ENCODE results near the gene SLC29A3. TPM values are rescaled to one million over a fixed set of nuclear protein-coding genes. Genes with fewer than 3 reads are reported as not detected.

SLC29A3 gene
- total RNA-seq, 1 experiment from 2014 or later = 4.4 TPM

DNA sequence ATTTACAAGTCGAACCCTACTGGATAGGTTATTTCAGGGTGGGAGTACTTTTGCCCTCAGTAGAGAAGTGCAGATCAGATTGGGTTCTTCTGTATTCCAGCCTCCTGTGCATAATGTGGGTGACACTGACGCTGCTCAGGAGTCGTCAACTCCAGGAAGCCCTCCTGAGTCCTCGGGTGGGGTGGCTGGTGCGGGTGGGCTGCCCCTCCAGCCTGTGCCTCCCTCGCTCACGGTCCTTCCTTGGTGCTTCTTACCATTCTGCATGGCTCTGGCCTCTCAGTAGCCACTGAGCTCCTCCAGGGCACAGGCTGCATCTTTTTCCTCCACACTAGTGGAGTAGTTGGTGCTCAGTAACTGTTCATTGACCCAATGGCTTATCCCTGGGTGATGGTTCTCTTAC lies 82.0 kb downstream of the SLC29A3 start:
- BruUV-seq (replicated peaks) = no TSS peak
- TF ChIP-seq, protein P1, sequence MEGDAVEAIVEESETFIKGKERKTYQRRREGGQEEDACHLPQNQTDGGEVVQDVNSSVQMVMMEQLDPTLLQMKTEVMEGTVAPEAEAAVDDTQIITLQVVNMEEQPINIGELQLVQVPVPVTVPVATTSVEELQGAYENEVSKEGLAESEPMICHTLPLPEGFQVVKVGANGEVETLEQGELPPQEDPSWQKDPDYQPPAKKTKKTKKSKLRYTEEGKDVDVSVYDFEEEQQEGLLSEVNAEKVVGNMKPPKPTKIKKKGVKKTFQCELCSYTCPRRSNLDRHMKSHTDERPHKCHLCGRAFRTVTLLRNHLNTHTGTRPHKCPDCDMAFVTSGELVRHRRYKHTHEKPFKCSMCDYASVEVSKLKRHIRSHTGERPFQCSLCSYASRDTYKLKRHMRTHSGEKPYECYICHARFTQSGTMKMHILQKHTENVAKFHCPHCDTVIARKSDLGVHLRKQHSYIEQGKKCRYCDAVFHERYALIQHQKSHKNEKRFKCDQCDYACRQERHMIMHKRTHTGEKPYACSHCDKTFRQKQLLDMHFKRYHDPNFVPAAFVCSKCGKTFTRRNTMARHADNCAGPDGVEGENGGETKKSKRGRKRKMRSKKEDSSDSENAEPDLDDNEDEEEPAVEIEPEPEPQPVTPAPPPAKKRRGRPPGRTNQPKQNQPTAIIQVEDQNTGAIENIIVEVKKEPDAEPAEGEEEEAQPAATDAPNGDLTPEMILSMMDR (conservative IDR thresholded peaks at IDR 0.05; ENCODE audit: low read depth, low read length) = no peak
- TF ChIP-seq EZH2phosphoT487 (IDR thresholded peaks at IDR 0.05; ENCODE audit: borderline replicate concordance, low read length) (no peak), EZH2 (IDR thresholded peaks at IDR 0.05; ENCODE audit: low read length, unreplicated experiment) (no peak)
- no peak overlapping the region for H3K4me2 ChIP-seq (ENCODE audit: low read length)
- no peak overlapping the region for H3K4me3 ChIP-seq (ENCODE audit: low read length)
- peaks cover 34% of the 10 kb centered on the region for H3K27me3 ChIP-seq (ENCODE audit: low read length)
- no peaks in the 10 kb centered on the region for H3F3A ChIP-seq (ENCODE audit: low read length, unreplicated experiment)
- ChIA-PET CTCF (no interaction called here), POLR2A (ENCODE audit: unreplicated experiment) (no interaction called here)
- intact Hi-C loops (cut with micrococcal nuclease) = no loop called here
- no peaks in the 10 kb centered on the region for H3K4me1 ChIP-seq (ENCODE audit: insufficient read depth, low read length)
- no peaks in the 10 kb centered on the region for H3K9me2 ChIP-seq (replicated peaks; ENCODE audit: low read length)
- no peak overlapping the region for H3K9ac ChIP-seq (ENCODE audit: low read length)
- DNase-seq (no peak), ATAC-seq (no peak)
- H2AFZ ChIP-seq (ENCODE audit: low read length) = no peak overlapping the region
- H3K79me2 ChIP-seq (ENCODE audit: low read length) = no peaks in the 10 kb centered on the region
- H3K9me3 ChIP-seq (ENCODE audit: low read length) = no peaks in the 10 kb centered on the region
- no peaks in the 10 kb centered on the region for H3K36me3 ChIP-seq (ENCODE audit: low read depth, low read length)
- no peak overlapping the region for H3K27ac ChIP-seq (ENCODE audit: low read length)
- H4K20me1 ChIP-seq (ENCODE audit: low read length) = no peaks in the 10 kb centered on the region

DNA sequence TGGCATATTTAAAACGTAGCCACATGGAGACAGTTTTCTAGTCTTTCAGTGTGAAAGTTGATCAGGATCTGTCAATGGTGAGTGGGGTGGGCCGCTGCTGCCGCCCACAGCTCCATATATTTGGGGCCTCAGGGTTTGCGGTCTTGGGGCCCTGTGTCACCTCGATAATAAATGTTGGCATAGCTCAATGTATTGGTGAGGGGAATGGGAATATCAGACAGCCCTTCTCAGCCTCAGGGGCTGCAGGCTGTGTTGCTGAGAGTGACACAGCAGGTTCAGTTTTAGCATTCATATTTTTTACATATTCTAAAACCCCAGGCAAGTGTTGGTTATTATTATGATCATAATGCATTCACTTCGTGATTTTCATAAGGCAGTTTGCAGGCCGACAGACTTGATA lies 82.9 kb downstream of the SLC29A3 start:
- no TSS peak for BruUV-seq (replicated peaks)
- peaks cover 34% of the 10 kb centered on the region for H3K27me3 ChIP-seq (ENCODE audit: low read length)
- TF ChIP-seq, protein P1 (conservative IDR thresholded peaks at IDR 0.05; ENCODE audit: low read depth, low read length) = no peak
- TF ChIP-seq EZH2phosphoT487 (IDR thresholded peaks at IDR 0.05; ENCODE audit: borderline replicate concordance, low read length) = no peak
- no peak for TF ChIP-seq EZH2 (IDR thresholded peaks at IDR 0.05; ENCODE audit: low read length, unreplicated experiment)

DNA sequence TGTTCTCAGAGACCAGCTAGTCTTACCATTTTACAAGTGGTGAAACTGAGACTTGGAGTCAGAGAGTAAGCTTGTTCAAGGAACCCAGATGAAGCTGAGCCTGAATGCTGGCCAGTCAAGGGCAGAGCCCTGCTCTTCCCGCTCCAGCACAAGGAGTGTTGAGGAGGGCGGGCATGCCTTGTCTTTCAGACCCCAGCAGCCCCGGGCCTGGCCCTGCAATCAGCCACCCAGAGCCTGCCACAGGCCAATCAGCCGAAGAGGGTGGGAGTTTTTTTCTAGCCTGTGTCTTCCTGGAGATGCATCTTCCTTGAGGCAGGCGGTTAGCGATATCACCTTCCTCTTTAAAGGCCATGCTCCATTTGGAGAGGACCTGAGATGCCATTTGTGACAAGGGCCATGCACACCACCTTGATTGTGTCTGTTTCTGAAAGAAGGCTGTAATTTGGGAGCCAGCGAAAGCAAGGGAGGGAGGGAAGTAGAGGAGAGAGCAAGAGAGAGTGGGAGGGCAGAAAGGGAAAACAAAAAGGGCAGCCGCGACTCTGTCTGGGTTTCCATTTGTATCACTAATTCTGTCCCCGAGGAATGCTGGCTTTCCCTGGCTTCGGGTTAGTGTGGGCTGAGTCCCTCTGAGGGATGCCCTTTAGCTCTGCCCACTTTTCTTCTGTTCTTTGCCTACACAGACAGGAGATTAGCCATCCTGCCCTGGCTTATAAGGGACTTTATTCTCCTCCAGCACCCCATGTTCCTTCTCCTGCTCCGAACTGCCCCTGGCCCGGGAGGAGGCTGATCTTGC lies 85.6 kb downstream of the SLC29A3 start:
- H3K9ac ChIP-seq (ENCODE audit: low read length) = no peak overlapping the region
- H3K27me3 ChIP-seq (ENCODE audit: low read length) = peaks cover 12% of the 10 kb centered on the region
- H3K27ac ChIP-seq (ENCODE audit: low read length) = no peak overlapping the region
- no TSS peak for BruUV-seq (replicated peaks)
- H3K4me3 ChIP-seq (ENCODE audit: low read length) = no peak overlapping the region
- DNase-seq (no peak), ATAC-seq (no peak)
- no peak for TF ChIP-seq EZH2 (IDR thresholded peaks at IDR 0.05; ENCODE audit: low read length, unreplicated experiment)
- TF ChIP-seq, protein P1 (conservative IDR thresholded peaks at IDR 0.05; ENCODE audit: low read depth, low read length) = no peak
- intact Hi-C loops (cut with micrococcal nuclease) = no loop called here
- H3K9me3 ChIP-seq (ENCODE audit: low read length) = no peaks in the 10 kb centered on the region
- H2AFZ ChIP-seq (ENCODE audit: low read length) = no peak overlapping the region
- no peaks in the 10 kb centered on the region for H3K4me1 ChIP-seq (ENCODE audit: insufficient read depth, low read length)
- H3K9me2 ChIP-seq (replicated peaks; ENCODE audit: low read length) = no peaks in the 10 kb centered on the region
- no peaks in the 10 kb centered on the region for H3K36me3 ChIP-seq (ENCODE audit: low read depth, low read length)
- no peak overlapping the region for H3K4me2 ChIP-seq (ENCODE audit: low read length)
- no peaks in the 10 kb centered on the region for H4K20me1 ChIP-seq (ENCODE audit: low read length)
- CTCF ChIA-PET = no interaction called here
- no peaks in the 10 kb centered on the region for H3K79me2 ChIP-seq (ENCODE audit: low read length)
- POLR2A ChIA-PET (ENCODE audit: unreplicated experiment) = no interaction called here
- H3F3A ChIP-seq (ENCODE audit: low read length, unreplicated experiment) = no peaks in the 10 kb centered on the region

More for the DNA sequence above, 82.9 kb downstream of the SLC29A3 start:
- ATAC-seq = no peak
- Histone ChIP-seq H2AFZ (ENCODE audit: low read length) (no peak overlapping the region), H3K9me3 (ENCODE audit: low read length) (no peaks in the 10 kb centered on the region), H3K36me3 (ENCODE audit: low read depth, low read length) (no peaks in the 10 kb centered on the region), H3K9me2 (replicated peaks; ENCODE audit: low read length) (no peaks in the 10 kb centered on the region), H3K9ac (ENCODE audit: low read length) (no peak overlapping the region), H3K4me3 (ENCODE audit: low read length) (no peak overlapping the region), H3K4me2 (ENCODE audit: low read length) (no peak overlapping the region), H4K20me1 (ENCODE audit: low read length) (no peaks in the 10 kb centered on the region), H3K4me1 (ENCODE audit: insufficient read depth, low read length) (no peaks in the 10 kb centered on the region), H3K79me2 (ENCODE audit: low read length) (no peaks in the 10 kb centered on the region), H3F3A (ENCODE audit: low read length, unreplicated experiment) (no peaks in the 10 kb centered on the region), H3K27ac (ENCODE audit: low read length) (no peak overlapping the region)
- POLR2A ChIA-PET (ENCODE audit: unreplicated experiment) = no interaction called here
- no peak for DNase-seq
- intact Hi-C loops (cut with micrococcal nuclease) = no loop called here
- CTCF ChIA-PET = no interaction called here
